ENCODE results near the gene MYLK4.

Gene MYLK4

DNA sequence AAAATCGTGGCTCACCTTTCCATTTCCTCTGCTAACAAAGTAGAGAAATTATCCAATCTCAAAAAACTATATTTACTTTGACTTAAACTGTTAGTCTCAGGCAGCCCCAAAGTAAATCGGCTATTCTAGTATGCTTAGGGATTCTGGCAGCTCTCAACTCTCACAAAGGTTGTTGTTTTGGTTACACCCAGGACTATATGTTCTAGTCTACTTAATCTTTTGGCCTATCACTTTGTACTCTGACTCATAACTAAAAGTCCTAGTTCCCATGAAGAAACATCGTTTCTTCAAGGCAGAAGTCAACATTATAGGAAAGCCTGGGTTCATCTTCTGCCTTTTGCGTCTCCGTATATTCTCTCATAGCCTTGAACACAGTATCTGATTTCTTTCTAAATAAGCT is 42.3 kb downstream of the MYLK4 start:
- H3K27me3 ChIP-seq (ENCODE audit: control insufficient read depth, insufficient read depth, low read length), result no peaks in the 10 kb centered on the region
- H3K36me3 ChIP-seq (ENCODE audit: control insufficient read depth, low read depth, low read length), result no peaks in the 10 kb centered on the region
- peaks cover 14% of the 10 kb centered on the region for H3K9me3 ChIP-seq (ENCODE audit: control insufficient read depth, low read depth, low read length)
- H3K27ac ChIP-seq (ENCODE audit: low read length), result no peak overlapping the region
- H3K4me3 ChIP-seq (ENCODE audit: low read length), result no peak overlapping the region
- peaks cover 11% of the 10 kb centered on the region for H3K4me1 ChIP-seq (ENCODE audit: control insufficient read depth, low read depth, low read length)
- H3K9ac ChIP-seq (ENCODE audit: low read length), result no peak overlapping the region

DNA sequence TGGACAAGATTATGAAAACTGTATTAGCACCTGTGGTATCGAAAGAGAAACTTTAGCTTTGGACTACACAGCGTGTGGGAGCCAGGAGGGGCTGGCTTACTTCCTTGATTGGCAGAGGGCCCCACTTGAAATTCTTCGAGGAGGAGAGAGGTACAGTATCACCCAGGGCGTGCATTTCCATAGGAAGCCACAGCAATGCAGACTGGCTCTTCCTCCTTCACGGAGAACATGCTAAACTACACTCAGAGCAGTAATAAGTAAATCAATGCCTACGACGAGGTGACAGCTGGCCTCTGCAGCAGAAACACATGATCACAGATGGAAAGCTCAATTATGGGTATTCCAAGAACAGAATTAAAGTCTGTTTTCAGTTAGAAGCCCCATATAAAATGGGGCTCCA is 44.2 kb downstream of the MYLK4 start:
- no peaks in the 10 kb centered on the region for H3K36me3 ChIP-seq (ENCODE audit: control insufficient read depth, low read depth, low read length)
- H3K27ac ChIP-seq (ENCODE audit: low read length), result no peak overlapping the region
- no peaks in the 10 kb centered on the region for H3K27me3 ChIP-seq (ENCODE audit: control insufficient read depth, insufficient read depth, low read length)
- H3K4me3 ChIP-seq (ENCODE audit: low read length), result no peak overlapping the region
- peaks cover 14% of the 10 kb centered on the region for H3K9me3 ChIP-seq (ENCODE audit: control insufficient read depth, low read depth, low read length)
- no peak overlapping the region for H3K9ac ChIP-seq (ENCODE audit: low read length)
- H3K4me1 ChIP-seq (ENCODE audit: control insufficient read depth, low read depth, low read length), result peaks cover 11% of the 10 kb centered on the region

DNA sequence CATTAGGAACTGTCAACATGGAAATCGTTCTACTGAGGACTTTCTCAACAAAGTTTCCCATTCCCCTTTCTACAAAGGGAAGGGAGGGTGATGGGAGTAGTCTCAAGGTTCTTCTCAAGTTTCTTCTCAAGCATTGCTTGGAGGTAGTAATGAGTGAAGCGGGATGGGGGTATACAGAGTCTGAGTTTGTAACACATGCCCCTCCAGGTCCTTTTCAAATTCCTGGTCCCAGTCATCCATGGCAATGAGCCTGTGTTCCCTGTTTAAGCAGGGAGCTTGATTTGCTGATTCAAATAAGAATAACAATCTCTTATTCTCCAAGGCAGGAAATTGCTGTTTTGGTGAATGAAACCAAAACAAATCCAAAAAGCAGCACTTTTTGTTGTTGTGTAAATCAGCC is 45.5 kb downstream of the MYLK4 start:
- no peaks in the 10 kb centered on the region for H3K36me3 ChIP-seq (ENCODE audit: control insufficient read depth, low read depth, low read length)
- peaks cover 3% of the 10 kb centered on the region for H3K9me3 ChIP-seq (ENCODE audit: control insufficient read depth, low read depth, low read length)
- H3K4me1 ChIP-seq (ENCODE audit: control insufficient read depth, low read depth, low read length), result peaks cover 11% of the 10 kb centered on the region
- no peaks in the 10 kb centered on the region for H3K27me3 ChIP-seq (ENCODE audit: control insufficient read depth, insufficient read depth, low read length)
- no peak overlapping the region for H3K27ac ChIP-seq (ENCODE audit: low read length)
- no peak overlapping the region for H3K9ac ChIP-seq (ENCODE audit: low read length)
- no peak overlapping the region for H3K4me3 ChIP-seq (ENCODE audit: low read length)

DNA sequence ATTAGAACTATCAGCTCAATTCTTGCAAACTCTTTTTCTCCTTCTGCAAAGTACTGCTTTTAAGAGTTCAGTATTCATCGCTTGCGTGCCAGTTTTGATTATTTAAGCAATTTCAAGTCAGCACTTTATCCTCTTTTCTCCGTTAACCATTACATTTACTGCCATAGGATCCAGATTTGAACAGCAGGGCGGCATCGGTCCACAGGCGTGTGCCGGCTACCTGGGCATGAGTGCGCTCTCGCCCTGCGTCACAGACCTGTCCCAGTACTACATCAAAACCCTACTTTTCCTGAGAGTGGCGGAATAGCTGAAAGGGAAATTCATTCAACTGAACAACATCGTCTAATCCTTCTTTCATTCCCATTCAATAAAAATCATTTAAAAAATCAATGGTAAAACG is 53.4 kb downstream of the MYLK4 start:
- H3K27ac ChIP-seq (ENCODE audit: low read length), result no peak overlapping the region
- H3K4me1 ChIP-seq (ENCODE audit: control insufficient read depth, low read depth, low read length), result no peaks in the 10 kb centered on the region
- H3K9me3 ChIP-seq (ENCODE audit: control insufficient read depth, low read depth, low read length), result no peaks in the 10 kb centered on the region
- no peak overlapping the region for H3K4me3 ChIP-seq (ENCODE audit: low read length)
- H3K27me3 ChIP-seq (ENCODE audit: control insufficient read depth, insufficient read depth, low read length), result no peaks in the 10 kb centered on the region
- H3K36me3 ChIP-seq (ENCODE audit: control insufficient read depth, low read depth, low read length), result no peaks in the 10 kb centered on the region
- no peak overlapping the region for H3K9ac ChIP-seq (ENCODE audit: low read length)

DNA sequence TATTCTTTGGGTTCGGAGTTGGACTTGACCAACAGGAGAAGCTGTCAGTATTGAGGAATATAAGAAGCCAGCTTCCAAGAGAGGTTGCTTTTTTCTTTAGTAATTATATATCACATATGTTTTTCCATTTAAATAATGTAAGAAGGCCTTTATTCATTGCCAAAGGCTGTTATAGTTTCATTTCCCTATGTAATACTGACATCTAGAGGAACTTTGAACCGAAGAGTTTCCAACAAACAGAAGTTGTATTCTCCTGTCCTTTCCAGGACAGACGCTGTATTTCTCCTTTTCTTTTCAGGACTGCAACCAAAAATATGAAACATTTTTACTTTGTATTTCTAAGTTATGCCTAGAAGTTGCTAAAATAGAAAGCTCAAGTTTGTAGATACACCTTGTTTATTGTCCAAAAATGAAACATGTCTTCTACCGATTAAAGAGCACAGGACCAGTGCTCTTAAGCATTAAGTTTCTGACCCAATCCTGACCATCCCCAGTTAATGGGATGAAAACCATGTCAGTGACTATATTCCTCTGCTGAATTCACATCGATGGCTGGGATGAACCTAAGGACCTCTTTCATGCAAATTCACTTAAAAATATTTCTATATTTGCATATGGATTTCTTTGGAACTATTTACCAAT is 55.1 kb downstream of the MYLK4 start:
- H3K9me3 ChIP-seq (ENCODE audit: control insufficient read depth, low read depth, low read length), result no peaks in the 10 kb centered on the region
- no peak overlapping the region for H3K27ac ChIP-seq (ENCODE audit: low read length)
- no peaks in the 10 kb centered on the region for H3K27me3 ChIP-seq (ENCODE audit: control insufficient read depth, insufficient read depth, low read length)
- H3K36me3 ChIP-seq (ENCODE audit: control insufficient read depth, low read depth, low read length), result no peaks in the 10 kb centered on the region
- H3K4me1 ChIP-seq (ENCODE audit: control insufficient read depth, low read depth, low read length), result no peaks in the 10 kb centered on the region
- H3K9ac ChIP-seq (ENCODE audit: low read length), result no peak overlapping the region
- no peak overlapping the region for H3K4me3 ChIP-seq (ENCODE audit: low read length)

DNA sequence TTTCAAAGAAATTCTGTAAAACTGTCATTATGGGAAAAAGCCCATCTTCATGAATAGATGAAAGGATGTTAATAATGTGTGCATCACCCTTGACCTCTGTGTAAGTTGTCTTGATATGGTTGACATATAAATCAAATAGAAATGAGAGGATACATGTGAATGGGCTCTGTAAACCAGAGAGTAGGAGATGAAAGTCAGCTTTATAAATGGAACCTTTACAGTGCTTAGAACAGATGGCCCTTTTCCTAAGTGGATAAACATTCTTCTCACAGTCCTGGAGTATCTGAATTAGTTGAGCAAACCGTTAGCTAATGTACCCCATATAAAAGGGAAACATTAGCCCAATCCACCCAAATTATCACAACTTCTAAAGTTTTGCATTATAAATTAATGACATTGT is 57.5 kb downstream of the MYLK4 start:
- no peaks in the 10 kb centered on the region for H3K36me3 ChIP-seq (ENCODE audit: control insufficient read depth, low read depth, low read length)
- H3K27ac ChIP-seq (ENCODE audit: low read length), result no peak overlapping the region
- no peak overlapping the region for H3K9ac ChIP-seq (ENCODE audit: low read length)
- H3K4me1 ChIP-seq (ENCODE audit: control insufficient read depth, low read depth, low read length), result no peaks in the 10 kb centered on the region
- no peaks in the 10 kb centered on the region for H3K27me3 ChIP-seq (ENCODE audit: control insufficient read depth, insufficient read depth, low read length)
- no peaks in the 10 kb centered on the region for H3K9me3 ChIP-seq (ENCODE audit: control insufficient read depth, low read depth, low read length)
- H3K4me3 ChIP-seq (ENCODE audit: low read length), result no peak overlapping the region

DNA sequence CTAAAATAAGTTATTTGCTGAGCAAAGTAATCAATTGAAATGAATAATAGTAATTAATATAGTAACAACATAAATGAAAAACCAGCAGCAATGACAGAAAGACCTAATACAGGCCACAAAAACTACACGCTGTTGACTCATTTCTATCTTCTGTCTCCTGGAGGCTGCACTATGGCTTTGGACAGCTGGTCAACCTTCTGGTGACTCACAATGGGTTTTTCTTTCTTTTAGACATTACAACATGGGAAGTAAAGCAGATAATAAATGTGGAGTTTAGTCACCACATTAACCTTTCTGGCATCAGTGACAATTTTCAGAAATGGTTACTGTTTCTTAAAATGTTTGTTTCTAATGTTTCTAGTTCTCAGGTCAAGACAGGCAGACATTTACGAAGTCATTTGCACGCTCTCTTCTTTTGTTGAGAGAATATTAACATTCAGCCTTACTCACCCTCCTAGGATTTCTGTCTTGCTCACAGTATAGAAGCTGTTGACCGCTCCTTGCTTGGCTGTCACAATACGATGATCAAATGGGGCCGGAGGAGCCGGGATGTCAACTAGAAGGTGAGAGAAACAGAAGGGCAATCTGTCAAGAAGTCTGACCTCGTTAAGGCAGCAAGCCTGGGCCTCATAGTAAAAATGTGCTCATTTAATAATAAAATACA is 62.2 kb downstream of the MYLK4 start:
- H3K4me1 ChIP-seq (ENCODE audit: control insufficient read depth, low read depth, low read length), result no peaks in the 10 kb centered on the region
- H3K27ac ChIP-seq (ENCODE audit: low read length), result no peak overlapping the region
- no peaks in the 10 kb centered on the region for H3K27me3 ChIP-seq (ENCODE audit: control insufficient read depth, insufficient read depth, low read length)
- no peaks in the 10 kb centered on the region for H3K9me3 ChIP-seq (ENCODE audit: control insufficient read depth, low read depth, low read length)
- H3K4me3 ChIP-seq (ENCODE audit: low read length), result no peak overlapping the region
- no peak overlapping the region for H3K9ac ChIP-seq (ENCODE audit: low read length)
- H3K36me3 ChIP-seq (ENCODE audit: control insufficient read depth, low read depth, low read length), result no peaks in the 10 kb centered on the region

DNA sequence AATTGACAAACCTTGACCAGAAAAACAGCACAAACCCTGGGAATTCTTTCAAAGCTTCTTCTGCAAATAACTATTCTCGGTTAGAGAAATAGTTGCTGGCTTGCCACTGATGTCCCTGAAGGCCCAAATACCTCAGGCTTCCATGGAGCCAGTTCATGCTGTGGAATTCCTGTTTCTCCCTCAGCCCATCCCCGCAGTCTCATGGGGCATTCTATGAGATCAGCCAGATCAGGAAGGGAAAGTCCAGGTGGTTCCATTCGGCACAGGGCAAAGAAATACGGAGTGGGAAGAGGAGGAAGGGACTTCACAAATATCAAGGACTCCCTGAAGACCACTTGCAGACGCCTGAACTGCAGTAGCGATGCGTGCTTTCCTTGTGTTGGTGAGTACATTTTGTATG is 63.3 kb downstream of the MYLK4 start:
- H3K27me3 ChIP-seq (ENCODE audit: control insufficient read depth, insufficient read depth, low read length), result no peaks in the 10 kb centered on the region
- no peaks in the 10 kb centered on the region for H3K9me3 ChIP-seq (ENCODE audit: control insufficient read depth, low read depth, low read length)
- H3K4me1 ChIP-seq (ENCODE audit: control insufficient read depth, low read depth, low read length), result no peaks in the 10 kb centered on the region
- H3K27ac ChIP-seq (ENCODE audit: low read length), result no peak overlapping the region
- no peak overlapping the region for H3K4me3 ChIP-seq (ENCODE audit: low read length)
- no peaks in the 10 kb centered on the region for H3K36me3 ChIP-seq (ENCODE audit: control insufficient read depth, low read depth, low read length)
- no peak overlapping the region for H3K9ac ChIP-seq (ENCODE audit: low read length)

DNA sequence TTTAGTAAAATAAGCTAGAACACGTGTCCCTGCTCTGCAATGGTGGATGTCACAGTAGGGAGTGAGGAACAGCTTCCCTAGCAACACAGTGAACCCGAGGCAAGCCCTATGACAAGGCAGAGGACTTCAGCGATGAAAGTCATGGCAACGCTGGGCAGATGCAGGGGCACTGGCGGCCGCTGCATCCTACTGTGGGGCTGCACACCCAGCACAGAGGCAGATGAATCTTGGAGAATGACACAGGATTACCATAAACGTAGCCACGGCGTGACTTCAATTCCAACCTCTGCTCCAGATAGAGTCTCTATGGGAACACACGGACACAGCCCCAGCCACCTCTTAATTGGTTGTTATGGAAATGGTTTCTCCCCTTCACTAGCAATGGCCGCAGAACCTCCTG is 64.2 kb downstream of the MYLK4 start:
- Histone ChIP-seq H3K9ac (ENCODE audit: low read length) (no peak overlapping the region), H3K4me1 (ENCODE audit: control insufficient read depth, low read depth, low read length) (no peaks in the 10 kb centered on the region), H3K27me3 (ENCODE audit: control insufficient read depth, insufficient read depth, low read length) (no peaks in the 10 kb centered on the region), H3K27ac (ENCODE audit: low read length) (no peak overlapping the region), H3K9me3 (ENCODE audit: control insufficient read depth, low read depth, low read length) (no peaks in the 10 kb centered on the region), H3K36me3 (ENCODE audit: control insufficient read depth, low read depth, low read length) (no peaks in the 10 kb centered on the region), H3K4me3 (ENCODE audit: low read length) (no peak overlapping the region)

DNA sequence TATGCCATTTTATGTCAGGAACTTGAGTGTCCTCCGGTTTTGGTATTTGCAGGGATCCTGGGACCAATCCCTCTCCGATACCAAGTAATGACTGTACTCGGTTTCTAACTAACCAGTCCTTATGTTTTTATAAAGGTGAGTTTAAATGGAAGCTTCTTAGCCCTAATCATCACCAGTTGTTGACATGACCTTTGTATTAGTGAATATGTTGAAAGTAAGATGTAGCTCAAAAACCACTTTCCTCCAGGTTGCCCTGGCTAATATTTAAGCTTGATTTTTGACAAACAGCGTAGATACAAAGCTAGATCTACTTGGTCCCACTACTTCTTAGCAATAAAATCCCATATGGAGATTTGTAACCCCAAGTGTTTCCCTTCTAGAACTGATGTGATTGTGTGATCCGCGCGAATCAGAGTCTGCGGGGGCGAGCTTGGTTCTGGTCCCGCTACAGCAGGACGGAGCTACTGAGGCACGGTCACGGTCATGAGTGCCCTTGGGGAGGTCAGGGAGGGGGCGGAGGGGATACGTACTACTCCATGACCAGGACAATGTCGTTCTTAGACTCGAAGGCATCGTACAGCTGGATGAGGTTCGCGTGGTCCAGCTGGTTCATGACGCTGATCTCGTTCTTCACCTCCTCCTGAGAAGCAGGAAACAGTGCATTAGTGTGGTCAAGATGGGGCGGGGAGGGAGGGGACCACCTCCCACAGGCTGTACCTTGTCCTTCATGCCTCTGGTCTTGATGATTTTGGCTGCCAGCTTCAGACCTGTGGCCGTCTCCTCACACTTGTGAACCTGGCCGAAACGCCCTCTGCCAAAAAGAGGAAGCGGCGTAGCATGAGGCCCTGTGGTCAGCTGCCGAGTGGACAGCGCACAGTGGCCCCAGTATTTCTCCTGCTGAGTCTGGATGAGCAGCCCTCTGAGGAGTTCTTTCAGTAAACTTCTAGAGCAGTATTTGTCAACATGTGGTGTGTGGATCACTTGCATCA is 65.7 kb downstream of the MYLK4 start:
- no peaks in the 10 kb centered on the region for H3K27me3 ChIP-seq (ENCODE audit: control insufficient read depth, insufficient read depth, low read length)
- no peaks in the 10 kb centered on the region for H3K4me1 ChIP-seq (ENCODE audit: control insufficient read depth, low read depth, low read length)
- H3K9ac ChIP-seq (ENCODE audit: low read length), result no peak overlapping the region
- no peak overlapping the region for H3K4me3 ChIP-seq (ENCODE audit: low read length)
- H3K36me3 ChIP-seq (ENCODE audit: control insufficient read depth, low read depth, low read length), result no peaks in the 10 kb centered on the region
- H3K9me3 ChIP-seq (ENCODE audit: control insufficient read depth, low read depth, low read length), result no peaks in the 10 kb centered on the region
- no peak overlapping the region for H3K27ac ChIP-seq (ENCODE audit: low read length)

DNA sequence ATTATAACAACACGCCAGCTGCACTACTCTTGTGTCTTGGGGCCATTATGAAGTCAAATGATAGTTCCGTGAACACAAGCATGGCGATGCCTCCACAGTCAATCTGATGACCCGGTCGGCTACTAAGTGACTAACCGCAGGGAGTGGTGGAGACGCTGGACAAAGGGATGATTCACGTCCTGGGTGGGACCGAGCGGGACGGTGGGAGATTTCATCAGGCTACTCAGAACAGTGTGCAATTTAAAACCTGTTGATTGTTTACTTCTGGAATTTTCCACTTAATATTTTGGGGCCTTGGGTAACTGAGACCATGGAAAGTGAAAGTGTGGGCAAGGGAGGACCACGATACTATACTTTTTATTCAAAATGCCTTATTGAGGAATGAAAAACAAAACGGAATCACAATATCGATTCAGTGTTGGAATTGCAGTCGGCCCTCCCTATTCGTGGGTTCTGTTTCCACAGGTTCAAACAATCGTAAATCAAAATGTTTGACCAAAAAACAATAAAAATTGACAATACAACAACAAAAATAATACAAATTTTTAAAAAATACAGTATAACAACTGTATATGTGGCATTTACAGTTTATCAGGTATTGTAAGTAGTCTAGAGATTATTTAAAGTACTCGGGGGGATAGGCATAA is 66.5 kb downstream of the MYLK4 start:
- Histone ChIP-seq H3K9me3 (ENCODE audit: control insufficient read depth, low read depth, low read length) (no peaks in the 10 kb centered on the region), H3K4me1 (ENCODE audit: control insufficient read depth, low read depth, low read length) (no peaks in the 10 kb centered on the region), H3K27me3 (ENCODE audit: control insufficient read depth, insufficient read depth, low read length) (no peaks in the 10 kb centered on the region), H3K9ac (ENCODE audit: low read length) (no peak overlapping the region), H3K4me3 (ENCODE audit: low read length) (no peak overlapping the region), H3K36me3 (ENCODE audit: control insufficient read depth, low read depth, low read length) (no peaks in the 10 kb centered on the region), H3K27ac (ENCODE audit: low read length) (no peak overlapping the region)
